Uterus (tissue), 2 donors: ENCODE data around the gene CHGA.

Source experiments
- POLR2A ChIP-seq, 2 donors: fragments of 450-650 bp; IDR thresholded peaks; one replicate each; pipeline ENCODE4 v1.6.1; 2016; ENCODE audit warnings: antibody characterized with exemption in 2 of 2, mild to moderate bottlenecking in 1 of 2, moderate library complexity in 1 of 2
- TF ChIP-seq, protein P1 (sequence below), 4 experiments: fragments of 200-600 bp in 2 of 4; fragments of 450-650 bp in 2 of 4; sonication (generic) in 2 of 4; IDR thresholded peaks; one replicate each; pipeline ENCODE4 v1.5.1; 2016 to 2019; ENCODE audit warnings: antibody characterized with exemption in 4 of 4, mild to moderate bottlenecking in 2 of 4, moderate library complexity in 1 of 4

- TF ChIP-seq, protein P1, sequence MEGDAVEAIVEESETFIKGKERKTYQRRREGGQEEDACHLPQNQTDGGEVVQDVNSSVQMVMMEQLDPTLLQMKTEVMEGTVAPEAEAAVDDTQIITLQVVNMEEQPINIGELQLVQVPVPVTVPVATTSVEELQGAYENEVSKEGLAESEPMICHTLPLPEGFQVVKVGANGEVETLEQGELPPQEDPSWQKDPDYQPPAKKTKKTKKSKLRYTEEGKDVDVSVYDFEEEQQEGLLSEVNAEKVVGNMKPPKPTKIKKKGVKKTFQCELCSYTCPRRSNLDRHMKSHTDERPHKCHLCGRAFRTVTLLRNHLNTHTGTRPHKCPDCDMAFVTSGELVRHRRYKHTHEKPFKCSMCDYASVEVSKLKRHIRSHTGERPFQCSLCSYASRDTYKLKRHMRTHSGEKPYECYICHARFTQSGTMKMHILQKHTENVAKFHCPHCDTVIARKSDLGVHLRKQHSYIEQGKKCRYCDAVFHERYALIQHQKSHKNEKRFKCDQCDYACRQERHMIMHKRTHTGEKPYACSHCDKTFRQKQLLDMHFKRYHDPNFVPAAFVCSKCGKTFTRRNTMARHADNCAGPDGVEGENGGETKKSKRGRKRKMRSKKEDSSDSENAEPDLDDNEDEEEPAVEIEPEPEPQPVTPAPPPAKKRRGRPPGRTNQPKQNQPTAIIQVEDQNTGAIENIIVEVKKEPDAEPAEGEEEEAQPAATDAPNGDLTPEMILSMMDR (IDR thresholded peaks at IDR 0.05) = no peak
- no peak for TF ChIP-seq POLR2A (IDR thresholded peaks at IDR 0.05)
Observed at GRCh38 chr14:92965281-92965680, 42.3 kb downstream of the CHGA start.
